HEK293 (cell line): ENCODE measurements around the gene TP53AIP1.
A peak's percentile ranks its signal among the peaks of the same experiment; 100 is the strongest.

Experiments
- CTCF ChIA-PET: fragments of 350-600 bp; formaldehyde crosslinking; extraction: SDS; loops from one replicate; lab custom pipeline; 2021; ENCODE audit warnings: antibody characterized with exemption; lab: Yijun Ruan, JAX
- POLR2A ChIA-PET: fragments of 300-600 bp; formaldehyde crosslinking; extraction: SDS; loops from one replicate; lab custom pipeline; 2020; ENCODE audit warnings: antibody characterized with exemption, inconsistent platforms; lab: Yijun Ruan, JAX
- H3K27ac ChIP-seq: fragments of 200-500 bp; sonication (Bioruptor generic); 2 replicates; pipeline ENCODE4 v1.5.1; 2014; ENCODE audit warnings: low read depth, low read length, control low read depth, inconsistent platforms; ENCODE audit errors: extremely low read depth
- H3K36me3 ChIP-seq, 2 experiments: fragments of 200-500 bp in 1 of 2; sonication (Bioruptor generic) in 1 of 2; 1 replicate in 1 of 2; 2 replicates in 1 of 2; pipeline ENCODE4 v1.5.1; 2014 to 2017; ENCODE audit warnings: inconsistent platforms in 2 of 2, low read length in 2 of 2; ENCODE audit not compliant: control insufficient read depth in 2 of 2, insufficient read depth in 1 of 2
- H3K4me1 ChIP-seq: fragments of 200-500 bp; sonication (Bioruptor generic); 2 replicates; pipeline ENCODE4 v1.5.1; 2014; ENCODE audit warnings: mild to moderate bottlenecking, low read length, inconsistent platforms; ENCODE audit not compliant: control insufficient read depth, insufficient read depth
- H3K4me3 ChIP-seq: 2 replicates; pipeline ENCODE4 v1.5.1; 2011; ENCODE audit warnings: low read depth, mild to moderate bottlenecking, control low read depth, low read length, moderate library complexity
- H3K9me3 ChIP-seq: fragments of 200-500 bp; sonication (Bioruptor generic); 2 replicates; pipeline ENCODE4 v1.5.1; 2014; ENCODE audit warnings: low read depth, low read length, inconsistent platforms; ENCODE audit not compliant: control insufficient read depth, insufficient read depth
- EGR2 ChIP-seq: fragments of 450-650 bp; formaldehyde crosslinking; IDR thresholded peaks from 2 replicates; pipeline ENCODE4 v1.5.1; 2016; ENCODE audit warnings: low read depth, missing biosample characterization, missing genetic modification characterization
- FEZF1 ChIP-seq: fragments of 450-650 bp; formaldehyde crosslinking; IDR thresholded peaks from 2 replicates; pipeline ENCODE4 v1.5.1; 2016; ENCODE audit warnings: missing biosample characterization, missing genetic modification characterization
- SETDB1 ChIP-seq: IDR thresholded peaks from one replicate; pipeline ENCODE4 v1.6.1; 2017; ENCODE audit warnings: mild to moderate bottlenecking, low read length, moderate library complexity, mixed read lengths; ENCODE audit not compliant: insufficient read length
- SP7 ChIP-seq: fragments of 450-650 bp; formaldehyde crosslinking; IDR thresholded peaks from 2 replicates; pipeline ENCODE4 v1.5.1; 2016; ENCODE audit warnings: missing biosample characterization, missing genetic modification characterization
- TRIM28 ChIP-seq: IDR thresholded peaks from 2 replicates; pipeline ENCODE4 v1.6.1; 2011; ENCODE audit warnings: low read length, control low read depth, borderline replicate concordance
- ZFHX2 ChIP-seq: fragments of 450-650 bp; formaldehyde crosslinking; conservative IDR thresholded peaks from 2 replicates; pipeline ENCODE4 v1.5.1; 2016; ENCODE audit warnings: missing biosample characterization, missing genetic modification characterization
- ZNF146 ChIP-seq: fragments of 450-650 bp; formaldehyde crosslinking; IDR thresholded peaks from 2 replicates; pipeline ENCODE4 v1.5.1; 2016; ENCODE audit warnings: missing biosample characterization, missing genetic modification characterization
- ZNF157 ChIP-seq: fragments of 450-650 bp; formaldehyde crosslinking; IDR thresholded peaks from 2 replicates; pipeline ENCODE4 v1.5.1; 2016; ENCODE audit warnings: missing biosample characterization, missing genetic modification characterization
- ZNF174 ChIP-seq: fragments of 450-650 bp; formaldehyde crosslinking; IDR thresholded peaks from 2 replicates; pipeline ENCODE4 v1.5.0; 2017; ENCODE audit warnings: missing biosample characterization, mild to moderate bottlenecking, missing genetic modification characterization
- ZNF302 ChIP-seq: fragments of 450-650 bp; formaldehyde crosslinking; IDR thresholded peaks from 2 replicates; pipeline ENCODE4 v1.5.1; 2016; ENCODE audit warnings: missing biosample characterization, missing genetic modification characterization, low read depth
- ZNF366 ChIP-seq: fragments of 450-650 bp; formaldehyde crosslinking; conservative IDR thresholded peaks from 2 replicates; pipeline ENCODE4 v1.5.1; 2016; ENCODE audit warnings: missing biosample characterization, missing genetic modification characterization
- ZNF394 ChIP-seq: fragments of 450-650 bp; formaldehyde crosslinking; IDR thresholded peaks from 2 replicates; pipeline ENCODE4 v1.5.1; 2016; ENCODE audit warnings: missing biosample characterization, missing genetic modification characterization, mild to moderate bottlenecking, moderate library complexity, borderline replicate concordance
- ZNF654 ChIP-seq: fragments of 450-650 bp; formaldehyde crosslinking; IDR thresholded peaks from 2 replicates; pipeline ENCODE4 v1.5.1; 2016; ENCODE audit warnings: low read depth, missing biosample characterization, missing genetic modification characterization
- ZNF76 ChIP-seq: fragments of 450-650 bp; formaldehyde crosslinking; IDR thresholded peaks from 2 replicates; pipeline ENCODE4; 2016; ENCODE audit warnings: low read depth, missing biosample characterization, missing genetic modification characterization, borderline replicate concordance
- ZNF776 ChIP-seq: fragments of 450-650 bp; formaldehyde crosslinking; IDR thresholded peaks from 2 replicates; pipeline ENCODE4 v1.5.0; 2017; ENCODE audit warnings: missing biosample characterization, missing genetic modification characterization, borderline replicate concordance
- TF ChIP-seq, protein P1 (sequence below): fragments of 450-650 bp; formaldehyde crosslinking; conservative IDR thresholded peaks from 2 replicates; pipeline ENCODE4 v1.5.1; 2016; ENCODE audit warnings: low read depth, missing biosample characterization, missing genetic modification characterization
- TF ChIP-seq, protein P2 (sequence below): fragments of 450-650 bp; formaldehyde crosslinking; IDR thresholded peaks from 2 replicates; pipeline ENCODE4 v1.5.1; 2016; ENCODE audit warnings: missing biosample characterization, missing genetic modification characterization
- TF ChIP-seq, protein P3 (sequence below): fragments of 450-650 bp; formaldehyde crosslinking; IDR thresholded peaks from 2 replicates; pipeline ENCODE4 v1.5.1; 2016; ENCODE audit warnings: missing biosample characterization, missing genetic modification characterization

TP53AIP1 gene

DNA sequence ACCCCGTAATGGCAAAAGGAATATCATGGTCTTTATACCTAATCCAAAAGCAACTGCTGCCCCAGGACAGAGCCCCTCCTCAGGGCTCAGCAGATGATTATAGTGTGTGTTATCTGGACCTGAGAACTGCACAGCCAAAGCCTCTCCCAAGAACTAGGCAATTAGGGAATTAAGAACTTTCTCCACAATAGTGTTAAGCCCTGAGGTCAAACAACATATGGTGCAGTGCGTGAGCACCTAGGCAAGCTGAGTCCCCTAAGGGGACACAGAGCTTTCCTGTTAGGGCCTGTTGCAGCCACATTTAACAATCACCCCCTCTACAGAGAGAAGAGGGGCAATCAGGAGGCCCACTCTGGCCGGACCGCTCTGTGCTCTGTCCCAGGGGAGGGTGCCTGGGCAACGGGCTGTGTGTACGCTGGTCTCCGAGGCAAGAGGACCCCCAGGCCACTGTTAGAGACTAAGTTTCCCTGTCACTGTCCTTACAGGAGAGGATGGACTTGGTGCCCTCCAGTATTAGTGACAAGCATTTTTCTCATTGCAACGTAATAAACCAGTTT is 52.9 kb downstream of the TP53AIP1 start:
- Histone ChIP-seq H3K36me3 (no peaks in the 10 kb centered on the region), H3K4me3 (no peak overlapping the region), H3K9me3 (no peaks in the 10 kb centered on the region), H3K27ac (no peak overlapping the region; the same call in 1 of the 2 replicates), H3K4me1 (no peaks in the 10 kb centered on the region; the same call in 1 of the 2 replicates)
- ChIA-PET POLR2A (interaction anchor here (1.1 kb wide), 1 partner anchor 39 kb away, joined by 3 read pairs; no protein-coding TSS in a partner anchor), CTCF (interaction anchor here (3.5 to 11.1 kb wide), 2 partner anchors 17 to 66 kb away, joined by 15 to 556 read pairs; no protein-coding TSS in a partner anchor)
- TF ChIP-seq TRIM28 (no peak), SP7 (tag by site-specific recombination) (peak; percentile 38; the same call in 1 of the 2 replicates)

DNA sequence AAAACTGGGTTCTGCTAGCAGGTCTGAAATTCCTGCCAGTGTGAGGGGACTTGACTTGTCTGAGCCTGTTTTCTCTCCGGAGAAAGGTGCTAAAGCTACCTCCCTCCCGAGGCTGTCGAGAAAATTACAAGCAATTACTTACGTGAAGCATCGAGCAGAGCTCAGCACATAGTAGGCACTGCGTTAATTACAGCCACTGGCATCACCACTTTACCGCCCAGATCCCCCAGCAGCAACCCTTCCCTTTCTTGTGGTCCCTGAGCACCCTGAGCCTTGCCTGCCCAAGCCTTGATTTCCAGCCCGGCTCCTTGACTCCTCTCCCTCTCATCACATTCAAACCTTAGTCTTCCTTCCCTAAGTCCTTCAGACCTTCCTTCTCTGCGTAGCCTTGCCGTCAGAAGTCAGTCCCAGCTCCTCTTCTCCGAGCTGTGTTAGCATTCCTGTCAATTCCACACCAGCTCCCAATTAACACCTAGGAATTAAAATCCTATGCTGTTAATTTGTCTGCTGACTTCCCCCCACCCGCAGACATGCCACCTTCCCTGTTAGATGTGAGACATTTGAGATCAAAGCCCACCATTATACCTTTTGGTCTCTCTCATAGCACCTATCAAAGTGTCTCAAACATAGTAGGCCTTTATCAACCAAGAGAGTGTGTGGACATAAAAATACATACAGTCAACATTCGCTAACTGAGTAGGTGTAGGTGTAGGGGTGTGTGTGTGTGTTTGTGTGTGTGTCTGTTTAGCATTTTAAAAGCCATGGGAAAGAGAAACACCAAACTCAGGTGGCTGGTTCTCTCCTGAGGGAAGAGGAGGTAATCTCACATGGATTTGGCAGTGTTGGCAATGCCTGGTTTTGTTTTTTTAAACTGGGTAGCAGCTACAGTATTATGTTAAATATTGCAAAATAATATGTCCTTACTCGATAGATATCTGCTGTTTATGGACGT is 54.4 kb downstream of the TP53AIP1 start:
- Histone ChIP-seq H3K36me3 (no peaks in the 10 kb centered on the region), H3K27ac (no peak overlapping the region), H3K4me3 (no peak overlapping the region), H3K4me1 (no peaks in the 10 kb centered on the region), H3K9me3 (no peaks in the 10 kb centered on the region)
- TF ChIP-seq, protein P1, sequence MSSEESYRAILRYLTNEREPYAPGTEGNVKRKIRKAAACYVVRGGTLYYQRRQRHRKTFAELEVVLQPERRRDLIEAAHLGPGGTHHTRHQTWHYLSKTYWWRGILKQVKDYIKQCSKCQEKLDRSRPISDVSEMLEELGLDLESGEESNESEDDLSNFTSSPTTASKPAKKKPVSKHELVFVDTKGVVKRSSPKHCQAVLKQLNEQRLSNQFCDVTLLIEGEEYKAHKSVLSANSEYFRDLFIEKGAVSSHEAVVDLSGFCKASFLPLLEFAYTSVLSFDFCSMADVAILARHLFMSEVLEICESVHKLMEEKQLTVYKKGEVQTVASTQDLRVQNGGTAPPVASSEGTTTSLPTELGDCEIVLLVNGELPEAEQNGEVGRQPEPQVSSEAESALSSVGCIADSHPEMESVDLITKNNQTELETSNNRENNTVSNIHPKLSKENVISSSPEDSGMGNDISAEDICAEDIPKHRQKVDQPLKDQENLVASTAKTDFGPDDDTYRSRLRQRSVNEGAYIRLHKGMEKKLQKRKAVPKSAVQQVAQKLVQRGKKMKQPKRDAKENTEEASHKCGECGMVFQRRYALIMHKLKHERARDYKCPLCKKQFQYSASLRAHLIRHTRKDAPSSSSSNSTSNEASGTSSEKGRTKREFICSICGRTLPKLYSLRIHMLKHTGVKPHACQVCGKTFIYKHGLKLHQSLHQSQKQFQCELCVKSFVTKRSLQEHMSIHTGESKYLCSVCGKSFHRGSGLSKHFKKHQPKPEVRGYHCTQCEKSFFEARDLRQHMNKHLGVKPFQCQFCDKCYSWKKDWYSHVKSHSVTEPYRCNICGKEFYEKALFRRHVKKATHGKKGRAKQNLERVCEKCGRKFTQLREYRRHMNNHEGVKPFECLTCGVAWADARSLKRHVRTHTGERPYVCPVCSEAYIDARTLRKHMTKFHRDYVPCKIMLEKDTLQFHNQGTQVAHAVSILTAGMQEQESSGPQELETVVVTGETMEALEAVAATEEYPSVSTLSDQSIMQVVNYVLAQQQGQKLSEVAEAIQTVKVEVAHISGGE (tag by site-specific recombination) = no peak
- TF ChIP-seq ZFHX2 (tag by site-specific recombination) = peak; percentile 57
- peak; percentile 58 for TF ChIP-seq EGR2 (tag by site-specific recombination)
- ChIA-PET POLR2A (no interaction called here), CTCF (interaction anchor here (0.6 to 11.1 kb wide), 8 partner anchors 15 to 713 kb away, joined by 3 to 556 read pairs (median 3); no protein-coding TSS in a partner anchor)

DNA sequence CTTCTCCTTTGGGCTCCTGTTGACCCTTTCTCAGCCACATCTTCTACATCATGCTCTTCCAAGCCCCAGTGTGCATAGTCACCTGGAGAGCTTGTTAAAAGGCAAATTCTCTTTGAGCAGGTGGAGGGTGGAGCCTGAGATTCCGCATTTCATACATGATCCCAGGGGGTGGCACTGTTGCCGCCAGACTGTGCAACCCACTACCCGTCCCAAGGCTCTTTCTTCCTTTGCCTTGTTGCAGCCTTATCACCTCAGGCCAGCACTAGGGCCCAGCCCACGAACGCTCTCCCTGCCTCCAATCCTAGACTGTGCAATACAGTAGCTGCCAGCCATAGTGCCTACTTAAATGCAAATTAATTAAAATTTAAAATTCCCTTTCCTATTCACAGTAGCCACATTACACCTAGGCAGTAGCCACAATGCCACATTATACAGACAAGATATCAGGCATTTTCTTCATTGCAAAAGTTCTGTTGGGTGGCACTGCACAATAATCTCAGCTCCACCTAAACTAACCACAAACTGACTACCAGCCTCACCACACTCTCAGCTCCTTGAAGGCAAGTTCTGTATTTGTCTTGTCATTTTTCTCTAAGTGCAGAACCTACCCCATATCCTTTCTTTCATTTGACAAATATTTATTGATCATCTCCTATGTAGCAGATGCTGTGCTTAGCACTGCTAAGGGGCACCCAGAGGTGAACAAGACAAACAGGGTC is 56.1 kb downstream of the TP53AIP1 start:
- POLR2A ChIA-PET = interaction anchor here (3.1 kb wide), 1 partner anchor 70 kb away, joined by 14 read pairs; no protein-coding TSS in a partner anchor
- TF ChIP-seq ZNF302 (tag by site-specific recombination) (no peak), ZNF174 (tag by site-specific recombination) (no peak), FEZF1 (tag by site-specific recombination) (no peak), ZNF366 (no peak), ZNF394 (tag by site-specific recombination) (no peak), ZNF76 (tag by site-specific recombination) (no peak), ZNF776 (tag by site-specific recombination) (no peak), SETDB1 (no peak), ZNF157 (no peak), ZNF654 (tag by site-specific recombination) (peak; percentile 38), ZNF146 (no peak)
- TF ChIP-seq, protein P1 (tag by site-specific recombination) = no peak
- TF ChIP-seq, protein P2, sequence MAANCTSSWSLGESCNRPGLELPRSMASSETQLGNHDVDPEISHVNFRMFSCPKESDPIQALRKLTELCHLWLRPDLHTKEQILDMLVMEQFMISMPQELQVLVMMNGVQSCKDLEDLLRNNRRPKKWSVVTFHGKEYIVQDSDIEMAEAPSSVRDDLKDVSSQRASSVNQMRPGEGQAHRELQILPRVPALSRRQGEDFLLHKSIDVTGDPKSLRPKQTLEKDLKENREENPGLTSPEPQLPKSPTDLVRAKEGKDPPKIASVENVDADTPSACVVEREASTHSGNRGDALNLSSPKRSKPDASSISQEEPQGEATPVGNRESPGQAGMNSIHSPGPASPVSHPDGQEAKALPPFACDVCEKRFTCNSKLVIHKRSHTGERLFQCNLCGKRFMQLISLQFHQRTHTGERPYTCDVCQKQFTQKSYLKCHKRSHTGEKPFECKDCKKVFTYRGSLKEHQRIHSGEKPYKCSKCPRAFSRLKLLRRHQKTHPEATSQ (tag by site-specific recombination) = no peak
- TF ChIP-seq, protein P3, sequence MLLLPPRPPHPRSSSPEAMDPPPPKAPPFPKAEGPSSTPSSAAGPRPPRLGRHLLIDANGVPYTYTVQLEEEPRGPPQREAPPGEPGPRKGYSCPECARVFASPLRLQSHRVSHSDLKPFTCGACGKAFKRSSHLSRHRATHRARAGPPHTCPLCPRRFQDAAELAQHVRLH (tag by site-specific recombination) = no peak

More for the DNA sequence above, 56.1 kb downstream of the TP53AIP1 start:
- Histone ChIP-seq H3K27ac (no peak overlapping the region), H3K36me3 (no peaks in the 10 kb centered on the region), H3K4me3 (no peak overlapping the region), H3K9me3 (no peaks in the 10 kb centered on the region), H3K4me1 (no peaks in the 10 kb centered on the region)
- CTCF ChIA-PET = interaction anchor here (0.6 to 11.1 kb wide), 30 partner anchors 10 to 867 kb away, joined by 3 to 556 read pairs (median 5); no protein-coding TSS in a partner anchor
